GM12872 (cell line): Measurements from ENCODE around the gene SRA1.

Experiments
- CTCF ChIP-seq: IDR thresholded peaks from 3 replicates; pipeline ENCODE4 v1.5.1; 2011; ENCODE audit warnings: low read depth, mild to moderate bottlenecking, low read length, moderate library complexity; ENCODE audit not compliant: insufficient read depth

The SRA1 gene

GRCh38 chr5:140595538-140596300, 38.4 kb upstream of the SRA1 start:
- no peak for TF ChIP-seq CTCF

GRCh38 chr5:140594169-140594568, 36.9 kb upstream of the SRA1 start:
- no peak for TF ChIP-seq CTCF

- no peak for TF ChIP-seq CTCF
These were observed 34.6 kb upstream of the SRA1 start for GRCh38 chr5:140591747-140592372.

GRCh38 chr5:140590861-140591260, 33.6 kb upstream of the SRA1 start:
- no peak for TF ChIP-seq CTCF

- TF ChIP-seq CTCF: no peak
These were observed 31.2 kb upstream of the SRA1 start for GRCh38 chr5:140588311-140589070.

GRCh38 chr5:140587495-140587894, 30.2 kb upstream of the SRA1 start:
- TF ChIP-seq CTCF: no peak

GRCh38 chr5:140576776-140577201, 19.5 kb upstream of the SRA1 start:
- no peak for TF ChIP-seq CTCF
